Neural cell (in vitro differentiated cells): Measurements from ENCODE around the gene TRIM40.
"Not testable (repeated sequence)": the region's sequence is repeated elsewhere in the genome, so short reads cannot be mapped to it uniquely, and the experiment has no call there.

Experiments used
- CTCF ChIP-seq: fragments of 450-650 bp; IDR thresholded peaks from 2 replicates; pipeline ENCODE4 v1.5.1; 2014; ENCODE audit warnings: antibody characterized with exemption, mild to moderate bottlenecking, moderate library complexity; ENCODE audit not compliant: poor library complexity, severe bottlenecking
- EZH2 ChIP-seq: fragments of 200-600, 300-800 bp; shearing (Covaris generic), sonication (generic); IDR thresholded peaks from 2 replicates; pipeline ENCODE4 v1.6.1; 2014; ENCODE audit warnings: antibody characterized with exemption, low read length, borderline replicate concordance, mild to moderate bottlenecking; ENCODE audit not compliant: insufficient read depth, poor library complexity, severe bottlenecking
- POLR2AphosphoS5 ChIP-seq: IDR thresholded peaks from 2 replicates; pipeline ENCODE4 v1.6.1; 2012

- not testable (repeated sequence) for TF ChIP-seq CTCF, EZH2, POLR2AphosphoS5
These were observed 29.3 kb downstream of the TRIM40 start for GRCh38 chr6:30165238-30165637.
